ENCODE measurements around the gene AURKB.
A peak's percentile ranks its signal among the peaks of the same experiment; 100 is the strongest.

- TF ChIP-seq CTCF (IDR thresholded peaks at IDR 0.05) (no peak), POLR2A (IDR thresholded peaks at IDR 0.05) (peak; percentile 2)
Measured at GRCh38 chr17:8221663-8222379, 11.4 kb upstream of the AURKB start.

Measured in right lobe of liver (tissue), 4 donors.